Fibroblast of gingiva (primary cell): ENCODE results near the gene APEH.

Source experiments
- DNase-seq: peaks from one replicate; pipeline ENCODE4 v3.0.0-alpha.2; 2011; ENCODE audit warnings: low read depth

Gene APEH

GRCh38 chr3:49650637-49651036 is 23.5 kb upstream of the APEH start:
- no peak for DNase-seq

DNA sequence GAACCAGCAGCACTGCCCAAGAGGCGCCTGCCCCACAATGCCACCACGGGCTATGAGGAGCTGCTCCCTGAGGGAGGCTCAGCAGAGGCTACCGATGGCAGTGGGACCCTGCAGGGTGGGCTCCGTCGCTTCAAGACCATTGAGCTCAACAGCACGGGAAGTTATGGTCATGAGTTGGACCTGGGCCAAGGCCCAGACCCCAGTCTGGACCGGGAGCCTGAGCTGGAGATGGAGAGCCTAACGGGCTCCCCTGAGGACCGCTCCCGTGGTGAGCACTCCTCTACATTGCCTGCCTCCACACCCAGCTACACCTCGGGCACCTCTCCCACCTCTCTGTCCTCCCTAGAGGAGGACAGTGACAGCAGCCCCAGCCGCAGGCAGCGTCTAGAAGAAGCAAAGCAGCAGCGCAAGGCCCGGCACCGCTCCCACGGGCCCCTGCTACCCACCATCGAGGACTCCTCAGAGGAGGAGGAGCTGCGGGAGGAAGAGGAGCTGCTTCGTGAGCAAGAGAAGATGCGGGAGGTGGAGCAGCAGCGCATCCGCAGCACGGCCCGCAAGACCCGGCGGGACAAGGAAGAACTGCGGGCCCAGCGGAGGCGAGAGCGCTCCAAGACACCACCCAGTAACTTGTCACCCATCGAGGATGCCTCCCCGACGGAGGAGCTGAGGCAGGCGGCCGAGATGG is 21.8 kb upstream of the APEH start:
- no peak for DNase-seq

DNA sequence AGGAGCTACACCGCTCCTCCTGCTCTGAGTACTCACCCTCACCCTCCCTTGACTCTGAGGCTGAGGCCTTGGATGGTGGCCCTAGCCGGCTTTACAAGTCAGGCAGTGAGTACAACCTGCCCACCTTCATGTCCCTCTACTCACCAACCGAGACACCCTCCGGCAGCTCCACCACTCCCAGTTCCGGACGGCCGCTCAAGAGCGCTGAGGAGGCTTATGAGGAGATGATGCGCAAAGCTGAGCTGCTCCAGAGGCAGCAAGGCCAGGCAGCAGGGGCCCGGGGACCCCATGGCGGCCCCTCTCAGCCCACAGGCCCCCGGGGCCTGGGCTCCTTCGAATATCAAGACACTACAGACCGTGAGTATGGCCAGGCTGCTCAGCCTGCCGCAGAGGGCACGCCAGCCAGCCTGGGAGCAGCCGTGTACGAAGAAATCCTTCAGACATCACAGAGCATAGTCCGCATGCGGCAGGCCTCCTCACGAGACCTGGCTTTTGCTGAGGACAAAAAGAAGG is 21.2 kb upstream of the APEH start:
- no peak for DNase-seq

DNA sequence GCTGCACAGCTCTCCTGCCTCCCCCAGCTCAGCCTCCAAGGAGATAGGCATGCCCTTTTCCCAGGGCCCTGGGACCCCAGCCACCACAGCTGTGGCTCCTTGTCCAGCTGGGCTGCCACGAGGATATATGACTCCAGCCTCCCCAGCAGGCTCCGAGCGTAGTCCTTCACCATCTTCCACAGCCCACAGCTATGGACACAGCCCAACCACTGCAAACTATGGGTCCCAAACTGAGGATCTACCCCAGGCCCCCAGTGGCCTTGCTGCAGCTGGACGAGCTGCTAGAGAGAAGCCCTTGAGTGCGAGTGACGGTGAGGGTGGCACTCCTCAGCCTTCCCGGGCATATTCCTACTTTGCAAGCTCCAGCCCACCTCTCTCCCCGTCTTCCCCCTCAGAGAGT is 20.5 kb upstream of the APEH start:
- DNase-seq, result no peak

- no peak for DNase-seq
Observed at GRCh38 chr3:49654176-49654825, 19.9 kb upstream of the APEH start.

DNA sequence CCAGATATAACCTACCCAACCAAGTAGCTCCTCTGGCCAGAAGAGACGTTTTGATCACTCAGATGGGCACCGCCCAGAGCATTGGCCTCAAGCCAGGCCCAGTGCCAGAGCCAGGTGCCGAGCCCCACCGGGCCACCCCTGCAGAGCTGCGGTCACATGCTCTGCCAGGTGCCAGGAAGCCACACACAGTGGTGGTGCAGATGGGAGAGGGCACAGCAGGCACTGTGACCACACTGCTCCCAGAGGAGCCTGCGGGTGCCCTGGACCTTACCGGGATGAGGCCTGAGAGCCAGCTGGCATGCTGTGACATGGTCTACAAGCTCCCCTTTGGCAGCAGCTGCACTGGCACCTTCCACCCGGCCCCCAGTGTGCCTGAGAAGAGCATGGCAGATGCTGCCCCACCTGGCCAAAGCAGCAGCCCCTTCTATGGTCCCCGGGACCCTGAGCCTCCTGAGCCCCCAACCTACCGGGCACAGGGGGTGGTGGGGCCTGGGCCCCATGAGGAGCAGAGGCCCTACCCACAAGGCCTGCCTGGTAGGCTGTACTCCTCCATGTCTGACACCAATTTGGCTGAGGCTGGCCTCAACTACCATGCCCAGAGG is 19.1 kb upstream of the APEH start:
- no peak for DNase-seq

- DNase-seq, result no peak
Observed at GRCh38 chr3:49655731-49656285, 18.3 kb upstream of the APEH start.

- DNase-seq, result no peak
Observed at GRCh38 chr3:49656541-49657112, 17.5 kb upstream of the APEH start.

DNA sequence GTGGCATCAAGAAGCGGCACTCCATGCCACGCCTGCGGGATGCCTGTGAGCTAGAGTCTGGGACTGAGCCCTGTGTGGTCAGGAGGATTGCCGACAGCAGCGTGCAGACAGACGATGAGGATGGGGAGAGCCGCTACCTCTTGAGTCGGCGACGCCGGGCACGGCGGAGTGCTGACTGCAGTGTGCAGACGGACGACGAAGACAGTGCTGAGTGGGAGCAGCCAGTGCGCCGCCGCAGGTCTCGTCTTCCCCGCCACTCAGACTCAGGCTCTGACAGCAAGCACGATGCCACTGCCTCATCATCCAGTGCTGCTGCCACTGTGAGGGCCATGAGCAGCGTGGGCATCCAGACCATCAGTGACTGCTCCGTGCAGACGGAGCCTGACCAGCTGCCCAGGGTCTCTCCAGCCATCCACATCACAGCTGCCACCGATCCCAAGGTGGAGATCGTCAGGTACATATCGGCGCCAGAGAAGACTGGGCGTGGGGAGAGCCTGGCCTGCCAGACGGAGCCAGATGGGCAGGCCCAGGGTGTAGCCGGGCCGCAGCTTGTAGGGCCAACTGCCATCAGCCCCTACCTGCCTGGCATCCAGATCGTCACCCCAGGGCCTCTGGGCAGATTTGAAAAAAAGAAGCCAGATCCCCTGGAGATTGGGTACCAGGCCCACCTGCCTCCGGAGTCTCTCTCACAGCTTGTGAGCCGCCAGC is 16.8 kb upstream of the APEH start:
- DNase-seq, result no peak

- no peak for DNase-seq
Observed at GRCh38 chr3:49658711-49659110, 15.4 kb upstream of the APEH start.

DNA sequence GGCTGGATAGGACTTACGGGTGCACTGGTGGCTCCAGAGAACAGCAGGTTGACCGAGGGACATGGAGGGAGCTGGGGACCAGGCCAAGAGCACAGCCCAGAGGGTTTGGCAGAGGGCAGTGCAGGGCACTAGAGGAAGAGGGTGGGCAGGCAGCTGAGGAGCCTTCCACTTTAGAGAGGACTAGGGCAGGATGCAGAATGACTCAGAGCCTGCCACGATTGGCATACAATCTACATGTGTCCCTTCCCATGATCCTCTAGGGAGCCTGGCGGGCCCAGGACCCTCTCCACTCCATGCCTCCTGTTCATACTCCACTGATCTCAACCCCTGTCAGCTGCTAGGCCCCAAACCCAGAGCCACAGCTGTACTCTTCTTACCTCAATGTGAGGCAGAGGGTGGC is 14.4 kb upstream of the APEH start:
- no peak for DNase-seq

DNA sequence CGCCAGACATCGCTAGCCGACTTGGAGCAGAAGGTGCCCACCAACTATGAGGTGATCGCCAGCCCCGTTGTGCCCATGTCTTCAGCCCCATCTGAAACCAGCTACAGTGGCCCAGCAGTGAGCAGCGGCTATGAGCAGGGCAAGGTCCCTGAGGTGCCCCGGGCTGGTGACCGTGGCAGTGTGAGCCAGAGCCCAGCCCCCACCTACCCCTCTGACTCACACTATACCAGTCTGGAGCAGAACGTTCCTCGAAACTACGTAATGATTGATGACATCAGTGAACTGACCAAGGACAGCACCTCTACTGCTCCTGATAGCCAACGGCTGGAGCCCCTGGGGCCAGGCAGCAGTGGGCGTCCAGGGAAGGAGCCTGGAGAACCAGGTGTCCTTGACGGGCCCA is 12.9 kb upstream of the APEH start:
- no peak for DNase-seq

DNA sequence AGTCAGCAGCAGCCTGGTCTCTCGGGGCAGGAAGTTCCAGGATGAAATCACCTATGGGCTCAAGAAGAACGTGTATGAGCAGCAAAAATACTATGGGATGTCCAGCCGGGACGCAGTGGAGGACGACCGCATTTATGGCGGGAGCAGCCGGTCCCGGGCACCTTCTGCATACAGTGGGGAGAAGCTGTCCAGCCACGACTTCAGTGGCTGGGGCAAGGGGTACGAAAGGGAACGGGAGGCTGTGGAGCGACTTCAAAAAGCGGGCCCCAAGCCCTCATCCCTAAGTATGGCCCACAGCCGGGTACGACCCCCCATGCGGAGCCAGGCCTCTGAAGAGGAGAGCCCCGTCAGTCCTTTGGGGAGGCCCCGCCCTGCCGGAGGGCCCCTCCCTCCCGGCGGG is 12.1 kb upstream of the APEH start:
- DNase-seq, result no peak

DNA sequence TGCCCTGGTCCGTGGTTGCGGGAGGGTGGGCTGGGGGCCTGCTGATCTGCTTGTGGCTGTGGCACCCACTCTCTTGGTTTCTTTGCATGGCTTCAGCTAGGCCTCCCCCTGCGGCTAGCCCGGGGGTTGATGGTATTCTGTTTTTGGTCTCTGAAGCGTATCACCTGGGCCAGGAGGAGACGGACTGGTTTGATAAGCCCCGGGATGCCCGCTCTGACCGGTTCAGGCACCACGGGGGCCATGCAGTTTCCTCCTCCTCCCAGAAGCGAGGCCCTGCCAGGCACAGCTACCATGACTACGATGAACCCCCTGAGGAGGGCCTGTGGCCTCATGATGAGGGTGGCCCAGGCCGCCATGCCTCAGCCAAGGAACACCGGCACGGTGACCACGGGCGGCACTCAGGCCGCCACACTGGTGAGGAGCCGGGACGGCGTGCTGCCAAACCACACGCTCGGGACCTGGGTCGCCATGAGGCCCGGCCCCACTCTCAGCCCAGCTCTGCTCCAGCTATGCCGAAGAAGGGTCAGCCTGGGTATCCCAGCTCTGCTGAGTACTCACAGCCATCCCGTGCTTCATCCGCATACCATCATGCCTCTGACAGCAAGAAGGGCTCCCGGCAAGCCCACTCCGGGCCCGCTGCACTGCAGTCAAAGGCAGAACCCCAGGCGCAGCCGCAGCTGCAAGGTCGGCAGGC is 11.3 kb upstream of the APEH start:
- DNase-seq, result no peak

DNA sequence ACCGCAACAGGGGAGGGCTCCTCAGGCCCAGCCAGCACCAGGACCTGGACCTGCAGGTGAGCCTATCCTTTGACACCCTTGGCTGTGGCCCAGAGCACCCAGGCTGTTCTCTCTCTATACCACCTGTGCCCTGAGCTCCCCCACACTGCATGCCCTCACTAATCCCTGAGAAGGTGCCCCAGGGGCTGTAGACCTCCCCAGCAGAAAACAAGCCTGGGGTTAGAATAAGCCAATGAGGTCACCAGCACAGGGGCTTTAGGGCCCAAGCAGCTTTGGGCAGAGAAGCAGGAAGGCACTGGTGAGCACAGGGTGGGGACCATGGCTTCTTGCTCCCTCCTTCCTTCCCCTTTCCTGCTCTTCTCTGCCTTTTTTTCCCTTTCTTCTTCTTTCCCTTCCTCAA is 10.3 kb upstream of the APEH start:
- no peak for DNase-seq

DNA sequence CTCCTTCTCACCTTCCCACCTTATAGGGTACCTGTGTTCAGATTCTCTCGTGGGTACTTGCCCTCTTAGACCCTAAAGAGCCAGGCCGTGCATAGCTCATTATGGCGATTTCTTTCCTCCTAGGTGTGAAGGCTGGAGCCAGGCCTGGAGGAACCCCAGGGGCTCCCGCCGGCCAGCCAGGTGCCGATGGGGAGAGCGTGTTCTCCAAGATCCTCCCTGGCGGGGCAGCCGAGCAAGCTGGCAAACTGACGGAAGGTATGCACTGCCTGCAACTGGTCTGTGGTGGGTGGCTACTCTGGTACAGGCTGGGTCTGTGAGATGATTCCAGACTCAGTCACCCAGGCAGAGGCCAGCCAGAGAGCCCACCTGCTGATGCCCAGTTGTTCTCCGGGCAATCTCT is 9.9 kb upstream of the APEH start:
- DNase-seq, result no peak

DNA sequence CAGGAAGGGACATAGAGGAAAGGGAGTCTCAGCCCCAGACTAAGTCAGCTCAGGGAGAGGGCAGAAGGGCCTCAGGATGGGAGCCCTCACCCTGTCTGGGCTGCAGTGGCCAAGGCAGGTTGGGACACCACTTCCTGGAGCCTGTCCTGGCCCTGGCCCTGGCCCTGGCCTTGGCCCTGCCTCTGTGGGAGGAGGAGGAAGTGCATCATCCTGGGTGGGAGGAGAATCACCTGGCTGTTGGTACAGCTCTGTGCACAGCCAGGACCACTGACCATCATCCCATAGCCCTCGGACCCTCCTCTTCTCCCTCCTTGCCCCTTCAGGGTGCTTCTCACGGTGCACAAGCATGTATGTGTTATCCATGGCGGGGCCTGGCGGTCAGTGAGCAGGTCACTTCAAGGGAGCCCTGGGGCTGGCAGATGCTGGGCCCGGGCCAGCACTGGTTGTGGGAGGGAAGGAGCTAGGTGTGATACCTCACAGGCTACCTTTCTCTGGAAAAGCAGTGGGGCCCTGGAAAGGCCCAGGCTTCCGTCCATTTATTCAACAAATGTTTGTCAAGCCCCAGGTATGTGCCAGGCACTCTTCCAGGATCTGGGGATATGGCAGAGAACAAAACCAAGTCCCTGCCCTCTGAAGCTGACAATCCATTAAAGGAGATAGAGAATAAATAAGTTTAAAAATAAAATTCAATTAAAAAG is 8.2 kb upstream of the APEH start:
- no peak for DNase-seq

- DNase-seq, result no peak
Observed at GRCh38 chr3:49666592-49666991, 7.6 kb upstream of the APEH start.

- no peak for DNase-seq
Observed at GRCh38 chr3:49667701-49668413, 6.3 kb upstream of the APEH start.

DNA sequence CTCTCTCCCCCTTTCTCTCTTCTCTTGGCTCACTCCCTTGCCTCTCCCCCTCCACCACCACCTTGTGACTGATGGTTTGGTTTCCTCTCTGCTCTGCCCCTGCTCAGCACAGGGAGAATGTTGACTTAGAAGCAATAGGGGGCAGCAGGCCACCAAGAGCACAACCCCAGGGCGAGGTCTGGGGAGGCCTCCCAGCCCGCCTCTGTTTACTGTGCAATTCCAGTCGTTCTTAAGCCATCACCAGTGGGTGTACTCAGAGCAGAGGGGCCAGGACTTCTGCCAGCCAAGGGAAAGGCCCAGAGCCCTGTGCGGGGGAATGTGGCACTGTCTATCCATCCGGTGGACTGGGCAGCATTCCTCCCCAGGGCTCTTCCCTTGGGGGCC is 5.7 kb upstream of the APEH start:
- peak; percentile 26 for DNase-seq
